K562 (cell line): ENCODE results near the gene CBX4.

Source experiments
- CREM ChIP-seq: IDR thresholded peaks from 2 replicates; pipeline ENCODE4 v1.6.1; 2014; ENCODE audit warnings: antibody characterized with exemption, low read depth
- CTCF ChIP-seq, 3 experiments: IDR thresholded peaks in 2 of 3; conservative IDR thresholded peaks in 1 of 3; 2 replicates each; pipeline ENCODE4 v1.5.1; 2011 to 2012; ENCODE audit warnings: low read length in 3 of 3, mild to moderate bottlenecking in 3 of 3, control low read depth in 2 of 3, improper control_type of control experiment in 1 of 3, inconsistent platforms in 1 of 3, low read depth in 1 of 3, mixed read lengths in 1 of 3, moderate library complexity in 1 of 3; ENCODE audit not compliant: insufficient read depth in 2 of 3
- ZNF143 ChIP-seq: sonication (generic); formaldehyde crosslinking; IDR thresholded peaks from 2 replicates; pipeline ENCODE4 v1.9.0; 2022; ENCODE audit warnings: mild to moderate bottlenecking, missing genetic modification reagents
- ZNF253 ChIP-seq: fragments of 250-450 bp; sonication (Bioruptor Pico); conservative IDR thresholded peaks from 2 replicates; pipeline ENCODE4 v1.6.1; 2021; ENCODE audit warnings: mild to moderate bottlenecking

GRCh38 chr17:79841369-79842135 lies 2.3 kb upstream of the CBX4 start:
- no peak for TF ChIP-seq ZNF143 (CRISPR knock-in tag)
- no peak for TF ChIP-seq CTCF (IDR thresholded peaks at IDR 0.05 in 2 of 3, conservative IDR thresholded peaks at IDR 0.05 in 1 of 3; ENCODE audit: insufficient read depth in 2 of 3, low read depth in 1 of 3, low read length in 3 of 3)
- TF ChIP-seq CREM: no peak
- TF ChIP-seq ZNF253 (CRISPR knock-in tag): no peak
